Progenitor cell of endocrine pancreas (in vitro differentiated cells): ENCODE measurements around the gene CINP. TPM values are rescaled to one million over a fixed set of nuclear protein-coding genes. Genes with fewer than 3 reads are reported as not detected.

Source experiments
- DNase-seq: peaks from one replicate; pipeline ENCODE4 v3.0.0; 2021; ENCODE audit warnings: low spot score; ENCODE audit not compliant: unreplicated experiment
- H3K27ac Mint-ChIP-seq: 2 replicates; pipeline ENCODE4 v1.8.0; 2021; ENCODE audit warnings: mild to moderate bottlenecking, moderate library complexity, mixed read lengths
- H3K27me3 Mint-ChIP-seq: 2 replicates; pipeline ENCODE4 v1.8.0; 2021; ENCODE audit warnings: mixed read lengths
- H3K36me3 Mint-ChIP-seq: 2 replicates; pipeline ENCODE4 v1.8.0; 2022; ENCODE audit warnings: mixed read lengths; ENCODE audit not compliant: insufficient read depth
- H3K4me1 Mint-ChIP-seq: 2 replicates; pipeline ENCODE4 v1.8.0; 2021; ENCODE audit warnings: low read depth, mixed read lengths
- H3K4me3 Mint-ChIP-seq: 2 replicates; pipeline ENCODE4 v1.8.0; 2021; ENCODE audit warnings: low read depth, mild to moderate bottlenecking, moderate library complexity, mixed read lengths
- H3K9me3 Mint-ChIP-seq: 2 replicates; pipeline ENCODE4 v1.8.0; 2021; ENCODE audit warnings: low read depth, mixed read lengths
- CTCF ChIP-seq: fragments of 200-600 bp; sonication (generic); IDR thresholded peaks from one replicate; pipeline ENCODE4 v1.5.0; 2021; ENCODE audit warnings: antibody characterized with exemption, mild to moderate bottlenecking; ENCODE audit not compliant: unreplicated experiment
- long read RNA-seq: library from polyadenylated mRNA; unstranded; transcript quantifications from one replicate; pipeline ENCODE4 v2.0.0, GENCODE V29; 2020
- total RNA-seq: library from RNA; stranded (reverse); gene quantifications from 2 replicates; pipeline ENCODE4 v1.2.1, GENCODE V29; 2021

Gene CINP
- 25.5 and 27.7 TPM in 2 replicates for total RNA-seq
- long read RNA-seq, full-length matches to known transcripts: 21 of 27 reads
- long read RNA-seq, partial matches to known transcripts: 2 of 27 reads
- long read RNA-seq, other reads (novel, unspliced or antisense): 4 of 27 reads

- H3K4me1 Mint-ChIP-seq: peaks cover 15% of the 10 kb centered on the region
- DNase-seq: peak; percentile 92
- no peaks in the 10 kb centered on the region for H3K9me3 Mint-ChIP-seq
- no peaks in the 10 kb centered on the region for H3K36me3 Mint-ChIP-seq
- TF ChIP-seq CTCF: no peak
- H3K27ac Mint-ChIP-seq: peak within 1 kb of the TSS; percentile 94
- H3K4me3 Mint-ChIP-seq: peak within 1 kb of the TSS; percentile 96
- H3K27me3 Mint-ChIP-seq: no peaks in the 10 kb centered on the region
Observed at GRCh38 chr14:102362545-102363181, at the start of gene CINP, which contains the start of gene TECPR2. Gene CINP (minus strand): TSS chr14:102362890. CDS start chr14:102362851, 39 bp downstream. Gene TECPR2 (plus strand): TSS chr14:102362941. CDS start chr14:102376722, 13,781 bp downstream.

- Mint-ChIP-seq H3K4me1 (no peaks in the 10 kb centered on the region), H3K9me3 (no peaks in the 10 kb centered on the region), H3K36me3 (peaks cover 17% of the 10 kb centered on the region), H3K27me3 (no peaks in the 10 kb centered on the region), H3K27ac (no peak overlapping the region), H3K4me3 (no peak overlapping the region)
- no peak for DNase-seq
- TF ChIP-seq CTCF: no peak
Observed at GRCh38 chr14:102408724-102409123, 46.0 kb upstream of the CINP start.

- DNase-seq: no peak
- H3K4me1 Mint-ChIP-seq: no peaks in the 10 kb centered on the region
- H3K27ac Mint-ChIP-seq: no peak overlapping the region
- no peaks in the 10 kb centered on the region for H3K27me3 Mint-ChIP-seq
- TF ChIP-seq CTCF: no peak
- peaks cover 13% of the 10 kb centered on the region for H3K9me3 Mint-ChIP-seq
- H3K4me3 Mint-ChIP-seq: no peak overlapping the region
- H3K36me3 Mint-ChIP-seq: peaks cover 30% of the 10 kb centered on the region
Observed at GRCh38 chr14:102407258-102407657, 44.6 kb upstream of the CINP start.

GRCh38 chr14:102403028-102403427 is 40.3 kb upstream of the CINP start:
- H3K27me3 Mint-ChIP-seq: no peaks in the 10 kb centered on the region
- no peak overlapping the region for H3K4me3 Mint-ChIP-seq
- H3K9me3 Mint-ChIP-seq: peaks cover 27% of the 10 kb centered on the region
- H3K36me3 Mint-ChIP-seq: peaks cover 49% of the 10 kb centered on the region
- H3K27ac Mint-ChIP-seq: peak overlapping the region; percentile 8
- no peak for TF ChIP-seq CTCF
- H3K4me1 Mint-ChIP-seq: no peaks in the 10 kb centered on the region
- no peak for DNase-seq

GRCh38 chr14:102396521-102396920 is 33.8 kb upstream of the CINP start:
- TF ChIP-seq CTCF: no peak
- Mint-ChIP-seq H3K36me3 (peaks cover 37% of the 10 kb centered on the region), H3K27ac (peak overlapping the region; percentile 56)

More at GRCh38 chr14:102396521-102396920, 33.8 kb upstream of the CINP start:
- Mint-ChIP-seq H3K4me3 (no peak overlapping the region), H3K27me3 (no peaks in the 10 kb centered on the region), H3K4me1 (no peaks in the 10 kb centered on the region), H3K9me3 (peaks cover 9% of the 10 kb centered on the region)
- DNase-seq: no peak
